Esophagus (tissue), 2 donors: Measurements from ENCODE around the gene PCDH9. TPM values are rescaled to one million over a fixed set of nuclear protein-coding genes. Genes with fewer than 3 reads are reported as not detected.

Source experiments
- H3K27ac ChIP-seq, 2 donors: one replicate each; pipeline ENCODE4 v1.5.1; 2013; ENCODE audit warnings: low read depth in 2 of 2, mild to moderate bottlenecking in 2 of 2, inconsistent platforms in 1 of 2, low read length in 1 of 2, moderate library complexity in 1 of 2
- H3K27me3 ChIP-seq, 2 donors: one replicate each; pipeline ENCODE4 v1.6.1; 2013; ENCODE audit warnings: low read length in 2 of 2, control low read depth in 1 of 2, mild to moderate bottlenecking in 1 of 2; ENCODE audit not compliant: insufficient read depth in 2 of 2, control insufficient read depth in 1 of 2
- H3K36me3 ChIP-seq, 2 donors: one replicate each; pipeline ENCODE4 v1.6.1; 2013; ENCODE audit warnings: low read length in 1 of 2; ENCODE audit not compliant: control insufficient read depth in 2 of 2, insufficient read depth in 2 of 2
- H3K4me1 ChIP-seq, 2 donors: one replicate each; pipeline ENCODE4 v1.6.1; 2013; ENCODE audit warnings: low read length in 1 of 2; ENCODE audit not compliant: control insufficient read depth in 2 of 2, insufficient read depth in 2 of 2
- H3K4me3 ChIP-seq, 2 donors: one replicate each; pipeline ENCODE4 v1.5.1; 2013; ENCODE audit warnings: low read length in 2 of 2, mild to moderate bottlenecking in 2 of 2, low read depth in 1 of 2, moderate library complexity in 1 of 2
- H3K9me3 ChIP-seq, 2 donors: one replicate each; pipeline ENCODE4 v1.6.1; 2013; ENCODE audit warnings: mild to moderate bottlenecking in 2 of 2, low read depth in 1 of 2, low read length in 1 of 2, moderate library complexity in 1 of 2; ENCODE audit not compliant: control insufficient read depth in 2 of 2, insufficient read depth in 1 of 2
- WGBS, 2 donors: extraction: QIAGEN DNeasy Blood & Tissue Kit; methylation state at CpG; one replicate each; pipeline ENCODE4 v1.1.7; 2013; 5-methylcytosine and 5-hydroxymethylcytosine counted together
- polyA plus RNA-seq, 2 donors: library from polyadenylated mRNA; stranded (reverse); fragments of 200-250 nt; gene quantifications; one replicate each; pipeline ENCODE4 v1.2.3, GENCODE V29; 2013
- donor health status: healthy with polysubstance abuse.
- donor health status: Bipolar disorder and iron deficiency.

Gene PCDH9
- polyA plus RNA-seq, 2 donors: 0.12 to 0.14 TPM

- WGBS, 2 donors: 76 to 89% methylated on average over 1 of the region's 1 CpG
- H3K4me1 ChIP-seq: no peaks in the 10 kb centered on the region
- H3K4me3 ChIP-seq: no peak overlapping the region
- no peaks in the 10 kb centered on the region for H3K27me3 ChIP-seq
- H3K9me3 ChIP-seq: no peaks in the 10 kb centered on the region
- no peak overlapping the region for H3K27ac ChIP-seq
- H3K36me3 ChIP-seq: no peaks in the 10 kb centered on the region
Measured at GRCh38 chr13:66879988-66880387, 350.1 kb downstream of the PCDH9 start.

DNA sequence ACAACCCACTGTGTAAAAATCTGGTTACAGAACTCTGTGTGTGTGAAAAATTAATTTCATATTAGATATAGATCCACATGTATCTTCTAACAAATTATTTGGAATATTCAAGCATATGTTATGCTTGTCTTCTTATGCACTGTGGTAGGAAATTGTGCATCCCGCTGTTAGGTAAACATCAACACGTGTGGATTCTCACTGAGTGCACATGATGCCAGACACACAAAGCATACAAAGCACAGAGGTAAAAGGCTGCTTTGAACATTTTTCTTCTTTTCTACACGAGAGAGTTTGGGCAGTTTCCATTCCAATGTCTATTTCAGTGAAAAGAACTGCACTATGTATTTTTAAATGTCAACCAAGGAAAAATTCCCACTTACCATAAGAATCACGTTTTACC is 354.9 kb downstream of the PCDH9 start:
- no peak overlapping the region for H3K4me3 ChIP-seq
- H3K27ac ChIP-seq: no peak overlapping the region
- WGBS, 2 donors: 48 to 49% methylated on average over 4 of the region's 4 CpGs

GRCh38 chr13:66864627-66865026 is 365.5 kb downstream of the PCDH9 start:
- no peak overlapping the region for H3K4me3 ChIP-seq

More for the DNA sequence above, 354.9 kb downstream of the PCDH9 start:
- Histone ChIP-seq H3K4me1 (no peaks in the 10 kb centered on the region), H3K36me3 (no peaks in the 10 kb centered on the region), H3K9me3 (no peaks in the 10 kb centered on the region), H3K27me3 (no peaks in the 10 kb centered on the region)

DNA sequence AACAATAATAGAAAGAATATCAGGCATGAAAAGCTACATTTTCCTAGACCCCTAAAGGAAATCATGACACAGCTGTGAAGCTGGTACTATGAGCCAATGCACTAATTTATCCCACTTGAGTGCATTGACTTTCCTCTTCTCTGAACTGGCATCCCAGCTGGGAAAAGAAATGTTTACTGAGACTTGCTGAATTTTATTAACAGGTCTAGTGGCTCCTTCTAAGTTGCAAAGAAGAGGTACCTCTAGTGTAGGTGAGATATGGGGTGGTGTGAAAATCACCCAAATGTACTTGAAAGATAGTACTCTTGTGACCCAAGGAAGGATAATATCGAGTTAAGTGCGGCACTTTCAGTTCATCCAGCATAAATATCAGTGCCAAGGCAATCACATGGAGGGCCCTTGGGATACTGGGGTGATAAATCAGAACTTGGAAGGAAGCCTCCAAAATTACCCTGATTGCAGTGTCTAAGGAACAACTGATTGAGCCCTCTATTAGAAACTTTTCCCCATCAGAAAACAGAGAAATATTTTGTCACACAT is 369.2 kb downstream of the PCDH9 start:
- Histone ChIP-seq H3K36me3 (no peaks in the 10 kb centered on the region), H3K4me3 (no peak overlapping the region), H3K27ac (no peak overlapping the region), H3K9me3 (no peaks in the 10 kb centered on the region), H3K4me1 (no peaks in the 10 kb centered on the region), H3K27me3 (no peaks in the 10 kb centered on the region)
- 72 to 75% methylated on average over 2 of the region's 2 CpGs for WGBS, 2 donors

More at GRCh38 chr13:66864627-66865026, 365.5 kb downstream of the PCDH9 start:
- WGBS, 2 donors: 43 to 44% methylated on average over 3 of the region's 3 CpGs
- H3K27me3 ChIP-seq: no peaks in the 10 kb centered on the region
- H3K9me3 ChIP-seq: no peaks in the 10 kb centered on the region
- no peaks in the 10 kb centered on the region for H3K36me3 ChIP-seq
- H3K27ac ChIP-seq: no peak overlapping the region
- no peaks in the 10 kb centered on the region for H3K4me1 ChIP-seq

GRCh38 chr13:66859934-66860877 is 369.9 kb downstream of the PCDH9 start:
- no peak overlapping the region for H3K27ac ChIP-seq
- WGBS, 2 donors: 78 to 83% methylated on average over 8 of the region's 8 CpGs
- H3K27me3 ChIP-seq: no peaks in the 10 kb centered on the region
- no peaks in the 10 kb centered on the region for H3K36me3 ChIP-seq
- H3K4me1 ChIP-seq: no peaks in the 10 kb centered on the region
- H3K9me3 ChIP-seq: no peaks in the 10 kb centered on the region
- H3K4me3 ChIP-seq: no peak overlapping the region

DNA sequence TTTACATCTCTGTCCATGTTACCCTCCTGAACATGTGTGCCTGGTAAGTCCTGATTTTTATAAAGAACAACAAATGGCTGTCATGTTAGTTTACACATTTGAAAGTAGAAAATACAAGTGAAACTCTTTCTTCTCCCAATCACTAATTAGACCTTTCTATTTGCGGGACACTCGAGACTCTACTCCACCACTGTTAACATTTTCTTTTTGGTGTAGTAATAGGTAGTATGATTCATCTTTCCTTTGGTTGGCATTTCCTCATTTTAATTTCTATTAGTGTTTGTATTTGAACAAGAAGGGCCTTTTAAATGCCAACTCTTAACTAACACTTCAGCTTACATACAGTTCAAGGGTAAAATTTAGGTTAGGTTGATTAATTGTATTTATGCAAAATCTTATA is 371.1 kb downstream of the PCDH9 start:
- Histone ChIP-seq H3K27ac (no peak overlapping the region), H3K4me3 (no peak overlapping the region), H3K9me3 (no peaks in the 10 kb centered on the region), H3K36me3 (no peaks in the 10 kb centered on the region), H3K27me3 (no peaks in the 10 kb centered on the region), H3K4me1 (no peaks in the 10 kb centered on the region)
- WGBS, 2 donors: 71 to 78% methylated on average over 2 of the region's 2 CpGs

DNA sequence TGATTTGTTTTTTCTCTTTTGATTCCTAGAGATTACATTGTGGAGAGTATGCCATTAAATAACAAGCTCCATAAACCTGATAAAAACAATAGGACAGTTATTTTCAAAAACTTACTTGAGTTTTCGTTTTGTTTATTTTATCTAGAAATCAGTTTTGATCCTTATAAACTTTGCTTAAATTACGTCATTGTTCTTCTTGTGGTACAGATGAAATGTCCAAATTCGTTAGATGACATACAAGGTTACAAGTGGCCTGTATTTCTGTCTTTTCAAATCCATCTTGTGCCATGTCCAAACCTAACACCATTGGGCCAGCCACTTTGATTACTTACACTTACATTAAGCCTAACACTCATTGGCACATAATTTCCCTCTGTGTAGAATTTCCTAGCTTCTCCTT is 372.0 kb downstream of the PCDH9 start:
- Histone ChIP-seq H3K27me3 (no peaks in the 10 kb centered on the region), H3K4me3 (no peak overlapping the region), H3K36me3 (no peaks in the 10 kb centered on the region), H3K27ac (no peak overlapping the region), H3K4me1 (no peaks in the 10 kb centered on the region), H3K9me3 (no peaks in the 10 kb centered on the region)
- 70 to 78% methylated on average over 3 of the region's 3 CpGs for WGBS, 2 donors

DNA sequence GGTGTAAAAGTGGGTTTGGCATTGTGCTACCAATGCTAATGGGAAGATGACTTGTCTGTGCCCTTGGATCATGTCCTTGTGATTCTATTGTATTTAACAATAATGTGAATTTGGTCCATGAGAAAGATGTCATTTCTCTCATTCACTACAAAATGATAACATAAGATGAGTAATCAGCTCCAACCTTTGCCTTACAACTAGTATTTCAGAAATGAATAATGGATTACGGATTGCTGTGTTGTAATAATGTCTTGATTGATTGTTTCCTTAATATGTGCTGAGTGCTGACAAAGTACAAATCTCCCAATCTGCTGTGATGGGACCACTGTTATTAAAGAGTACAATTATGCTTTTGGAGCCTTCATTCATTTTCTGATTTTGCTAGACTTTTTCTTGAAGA is 375.0 kb downstream of the PCDH9 start:
- 63 to 68% methylated on average over 1 of the region's 1 CpG for WGBS, 2 donors

DNA sequence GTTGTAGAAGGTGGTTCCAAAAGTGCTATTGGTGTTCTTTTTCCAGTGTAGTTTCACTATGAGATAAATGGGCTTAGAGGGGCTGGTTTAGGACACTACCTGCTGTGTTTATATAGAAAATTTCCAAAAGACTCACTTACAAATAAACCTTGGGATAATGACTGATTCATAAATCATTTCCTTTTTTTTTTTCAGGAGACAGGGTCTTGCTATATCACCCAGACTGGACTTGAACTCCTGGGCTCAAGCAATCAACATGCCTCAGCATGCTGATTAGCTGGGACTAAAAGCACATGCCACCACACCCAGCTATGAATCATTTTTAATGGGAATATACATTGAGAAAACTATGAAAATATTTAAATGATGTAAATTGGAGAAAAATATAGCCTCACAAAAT is 376.6 kb downstream of the PCDH9 start:
- Histone ChIP-seq H3K4me3 (no peak overlapping the region), H3K4me1 (no peaks in the 10 kb centered on the region), H3K27me3 (no peaks in the 10 kb centered on the region), H3K27ac (no peak overlapping the region), H3K36me3 (no peaks in the 10 kb centered on the region), H3K9me3 (no peaks in the 10 kb centered on the region)

More for the DNA sequence above, 375.0 kb downstream of the PCDH9 start:
- Histone ChIP-seq H3K9me3 (no peaks in the 10 kb centered on the region), H3K27ac (no peak overlapping the region), H3K36me3 (no peaks in the 10 kb centered on the region), H3K4me1 (no peaks in the 10 kb centered on the region), H3K27me3 (no peaks in the 10 kb centered on the region), H3K4me3 (no peak overlapping the region)

DNA sequence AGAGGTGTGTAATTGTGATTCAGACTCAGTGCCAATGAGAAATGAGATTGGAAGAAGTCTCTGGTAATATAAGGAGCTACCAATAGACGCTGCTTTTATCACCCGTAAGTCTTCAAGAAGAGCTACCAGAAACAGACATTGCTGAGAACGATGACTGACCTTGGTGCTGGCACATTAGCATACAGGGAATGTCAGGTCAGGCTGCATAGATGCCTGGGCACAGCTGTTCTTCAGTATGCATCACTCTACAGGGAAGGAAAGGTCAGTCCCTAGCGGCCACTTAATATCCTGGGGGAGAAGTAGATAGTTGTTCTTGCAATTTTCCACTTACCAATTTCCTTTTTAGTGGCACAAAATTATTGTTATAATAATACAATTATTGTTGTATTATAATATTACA is 380.4 kb downstream of the PCDH9 start:
- Histone ChIP-seq H3K9me3 (peaks cover 2 to 6% of the 10 kb centered on the region in 2 donors), H3K27me3 (no peaks in the 10 kb centered on the region), H3K36me3 (no peaks in the 10 kb centered on the region), H3K4me1 (no peaks in the 10 kb centered on the region), H3K4me3 (no peak overlapping the region), H3K27ac (no peak overlapping the region)
- WGBS, 2 donors: 84 to 87% methylated on average over 4 of the region's 4 CpGs
